GM06990 (cell line): Measurements from ENCODE around the gene LCN1.
A peak's percentile ranks its signal among the peaks of the same experiment; 100 is the strongest.

Experiments
- DNase-seq: peaks from one replicate; pipeline ENCODE4 v3.0.0-alpha.2; 2011; ENCODE audit not compliant: insufficient read length; ENCODE audit errors: extremely low read depth
- H3K27me3 ChIP-seq: replicated peaks from 2 replicates; pipeline ENCODE4 v1.6.0; 2011; ENCODE audit warnings: low read length; ENCODE audit not compliant: control insufficient read depth, insufficient read depth
- H3K36me3 ChIP-seq: 2 replicates; pipeline ENCODE4 v1.5.1; 2011; ENCODE audit warnings: low read length; ENCODE audit not compliant: control insufficient read depth, insufficient read depth
- H3K4me3 ChIP-seq: replicated peaks from 2 replicates; pipeline ENCODE4 v1.5.1; 2011; ENCODE audit warnings: low read depth, mild to moderate bottlenecking, control low read depth, low read length
- CTCF ChIP-seq: IDR thresholded peaks from 2 replicates; pipeline ENCODE4 v1.5.1; 2011; ENCODE audit warnings: low read length, control low read depth, mild to moderate bottlenecking, inconsistent platforms; ENCODE audit not compliant: insufficient read depth, poor library complexity, severe bottlenecking

LCN1 gene

GRCh38 chr9:135499326-135500070, 21.7 kb upstream of the LCN1 start:
- TF ChIP-seq CTCF: no peak
- H3K27me3 ChIP-seq: no peaks in the 10 kb centered on the region
- peak; percentile 82 for DNase-seq
- peaks cover 19% of the 10 kb centered on the region for H3K36me3 ChIP-seq
- peak overlapping the region; percentile 95 for H3K4me3 ChIP-seq

- DNase-seq: no peak
- TF ChIP-seq CTCF: no peak
Observed at GRCh38 chr9:135500071-135500524, 21.1 kb upstream of the LCN1 start.

GRCh38 chr9:135500525-135501260, 20.5 kb upstream of the LCN1 start, which contains the start of gene MRPS2:
Gene MRPS2 (plus strand): TSS chr9:135500682. CDS start chr9:135500711, 29 bp downstream.
- peaks cover 26% of the 10 kb centered on the region for H3K36me3 ChIP-seq
- peak within 1 kb of the TSS; percentile 95 for H3K4me3 ChIP-seq
- peak; percentile 83 for TF ChIP-seq CTCF
- peak; percentile 90 for DNase-seq
- no peaks in the 10 kb centered on the region for H3K27me3 ChIP-seq

More at GRCh38 chr9:135500071-135500524, 21.1 kb upstream of the LCN1 start:
- H3K27me3 ChIP-seq: no peaks in the 10 kb centered on the region
- H3K4me3 ChIP-seq: peak overlapping the region; percentile 95
- H3K36me3 ChIP-seq: peaks cover 24% of the 10 kb centered on the region

GRCh38 chr9:135501261-135502167, 19.7 kb upstream of the LCN1 start:
- no peak for TF ChIP-seq CTCF
- Histone ChIP-seq H3K27me3 (no peaks in the 10 kb centered on the region), H3K4me3 (peak overlapping the region; percentile 95), H3K36me3 (peaks cover 26% of the 10 kb centered on the region)
- no peak for DNase-seq

GRCh38 chr9:135502168-135502872, 18.9 kb upstream of the LCN1 start:
- Histone ChIP-seq H3K36me3 (peaks cover 26% of the 10 kb centered on the region), H3K4me3 (no peak overlapping the region), H3K27me3 (no peaks in the 10 kb centered on the region)
- no peak for TF ChIP-seq CTCF
- no peak for DNase-seq
